Erythroblast (primary cell): Measurements from ENCODE around the gene EVC.

Experiments used
- GATA1 ChIP-seq: IDR thresholded peaks from 2 replicates; pipeline ENCODE4 v1.6.1; 2011; ENCODE audit warnings: low read depth, mild to moderate bottlenecking, control low read depth, low read length, moderate library complexity
- POLR2A ChIP-seq: IDR thresholded peaks from 2 replicates; pipeline ENCODE4 v1.6.1; 2011; ENCODE audit warnings: mild to moderate bottlenecking, low read length

- no peak for TF ChIP-seq POLR2A
- TF ChIP-seq GATA1, result no peak
Observed at GRCh38 chr4:5814421-5814820, 103.4 kb downstream of the EVC start.
